Astrocyte (in vitro differentiated cells and primary cell): Measurements from ENCODE around the gene PCBP1.

ENCODE experiments used
- CTCF ChIP-seq: IDR thresholded peaks from 2 replicates; pipeline ENCODE4 v1.5.1; 2011; ENCODE audit warnings: low read depth, mild to moderate bottlenecking, inconsistent platforms, low read length, moderate library complexity; ENCODE audit not compliant: insufficient read depth
- EZH2 ChIP-seq: IDR thresholded peaks from 2 replicates; pipeline ENCODE4 v1.6.1; 2012; ENCODE audit warnings: mild to moderate bottlenecking, low read length, inconsistent platforms; ENCODE audit not compliant: insufficient read depth

- no peak for TF ChIP-seq EZH2
- TF ChIP-seq CTCF: no peak
Observed at GRCh38 chr2:70123829-70124116, 36.5 kb downstream of the PCBP1 start.
